ENCODE data around the gene RPS2.

- TF ChIP-seq, protein P1, sequence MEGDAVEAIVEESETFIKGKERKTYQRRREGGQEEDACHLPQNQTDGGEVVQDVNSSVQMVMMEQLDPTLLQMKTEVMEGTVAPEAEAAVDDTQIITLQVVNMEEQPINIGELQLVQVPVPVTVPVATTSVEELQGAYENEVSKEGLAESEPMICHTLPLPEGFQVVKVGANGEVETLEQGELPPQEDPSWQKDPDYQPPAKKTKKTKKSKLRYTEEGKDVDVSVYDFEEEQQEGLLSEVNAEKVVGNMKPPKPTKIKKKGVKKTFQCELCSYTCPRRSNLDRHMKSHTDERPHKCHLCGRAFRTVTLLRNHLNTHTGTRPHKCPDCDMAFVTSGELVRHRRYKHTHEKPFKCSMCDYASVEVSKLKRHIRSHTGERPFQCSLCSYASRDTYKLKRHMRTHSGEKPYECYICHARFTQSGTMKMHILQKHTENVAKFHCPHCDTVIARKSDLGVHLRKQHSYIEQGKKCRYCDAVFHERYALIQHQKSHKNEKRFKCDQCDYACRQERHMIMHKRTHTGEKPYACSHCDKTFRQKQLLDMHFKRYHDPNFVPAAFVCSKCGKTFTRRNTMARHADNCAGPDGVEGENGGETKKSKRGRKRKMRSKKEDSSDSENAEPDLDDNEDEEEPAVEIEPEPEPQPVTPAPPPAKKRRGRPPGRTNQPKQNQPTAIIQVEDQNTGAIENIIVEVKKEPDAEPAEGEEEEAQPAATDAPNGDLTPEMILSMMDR (IDR thresholded peaks at IDR 0.05) = no peak
- no peak for TF ChIP-seq ZFX (IDR thresholded peaks at IDR 0.05; ENCODE audit: borderline replicate concordance)
Measured at GRCh38 chr16:1968146-1968953, 3.7 kb upstream of the RPS2 start.
